ENCODE data around the gene ENDOD1.
"Not testable (repeated sequence)": the region's sequence is repeated elsewhere in the genome, so short reads cannot be mapped to it uniquely, and the experiment has no call there.

ENDOD1 gene

DNA sequence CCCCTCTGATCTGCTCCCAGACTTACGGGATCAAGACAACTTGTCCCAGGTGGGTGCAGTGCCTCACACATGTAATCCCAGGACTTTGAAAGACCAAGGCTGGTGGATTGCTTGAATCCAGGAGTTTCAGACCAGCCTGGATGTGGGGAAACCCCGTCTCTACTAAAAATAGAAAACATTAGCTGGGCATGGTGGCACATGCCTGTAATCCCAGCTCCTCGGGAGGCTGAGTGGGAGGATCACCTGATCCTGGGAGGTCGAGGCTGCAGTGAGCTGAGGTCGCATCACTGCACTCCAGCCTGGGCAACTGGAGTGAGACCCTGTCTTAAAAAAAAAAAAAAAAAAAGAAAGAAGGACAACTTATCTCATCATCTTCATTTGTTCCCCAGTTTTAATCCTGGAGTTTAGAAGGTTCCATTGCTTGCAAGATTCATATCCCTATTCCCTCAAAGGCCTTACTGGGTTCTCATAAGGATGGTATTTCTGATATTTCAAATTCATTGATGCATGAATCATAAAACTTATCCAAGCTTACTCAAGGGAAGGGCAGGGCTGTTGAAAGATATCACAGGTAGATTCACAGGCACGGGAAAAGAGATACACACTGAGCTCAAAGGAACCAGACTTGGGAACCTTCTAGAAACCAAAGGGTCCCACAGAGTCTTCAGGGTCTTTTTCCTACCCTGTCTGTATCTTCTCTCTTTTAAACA lies 14.6 kb downstream of the ENDOD1 start:
- no peak for DNase-seq

DNA sequence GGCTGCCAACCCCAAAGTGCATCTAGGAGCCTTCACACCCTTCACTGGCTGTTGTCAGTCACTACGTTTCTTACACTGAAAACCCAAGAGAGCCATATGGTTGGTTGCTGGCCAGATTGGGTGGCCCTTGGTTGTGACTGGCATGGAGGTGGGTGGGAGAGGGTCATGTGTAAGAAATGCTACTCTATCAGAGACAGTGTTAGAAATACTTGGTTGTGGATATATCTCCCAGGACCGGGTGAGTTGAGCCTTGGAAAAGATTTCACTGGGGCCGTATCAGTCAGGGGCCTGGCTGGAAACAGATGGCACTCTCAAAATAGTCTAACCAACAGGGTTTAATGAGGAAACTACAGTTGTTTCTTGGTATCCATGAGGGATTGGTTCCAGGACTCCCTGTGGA lies 15.2 kb downstream of the ENDOD1 start:
- no peak for DNase-seq

DNA sequence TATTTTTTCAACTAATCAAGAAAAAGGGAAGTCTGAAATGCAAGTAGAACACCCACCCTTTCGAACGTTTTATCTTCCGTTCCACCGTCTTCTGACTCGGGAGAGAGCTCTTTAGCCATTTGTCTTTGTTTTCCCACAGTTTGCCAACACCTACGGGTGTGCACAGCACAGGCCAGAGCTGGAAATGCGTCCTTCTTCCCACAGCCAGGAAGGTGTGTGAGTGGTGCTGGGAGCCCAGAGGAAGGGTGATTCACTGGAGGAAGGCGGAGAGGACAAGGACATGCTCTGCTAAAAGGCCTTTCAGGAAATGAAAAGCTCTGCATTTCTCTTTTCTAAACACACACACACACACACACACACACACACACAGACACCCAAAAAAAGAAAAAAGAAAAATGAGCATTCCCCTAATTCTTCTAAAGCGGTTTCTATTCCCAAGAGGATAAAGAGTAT lies 18.5 kb downstream of the ENDOD1 start:
- no peak for DNase-seq

DNA sequence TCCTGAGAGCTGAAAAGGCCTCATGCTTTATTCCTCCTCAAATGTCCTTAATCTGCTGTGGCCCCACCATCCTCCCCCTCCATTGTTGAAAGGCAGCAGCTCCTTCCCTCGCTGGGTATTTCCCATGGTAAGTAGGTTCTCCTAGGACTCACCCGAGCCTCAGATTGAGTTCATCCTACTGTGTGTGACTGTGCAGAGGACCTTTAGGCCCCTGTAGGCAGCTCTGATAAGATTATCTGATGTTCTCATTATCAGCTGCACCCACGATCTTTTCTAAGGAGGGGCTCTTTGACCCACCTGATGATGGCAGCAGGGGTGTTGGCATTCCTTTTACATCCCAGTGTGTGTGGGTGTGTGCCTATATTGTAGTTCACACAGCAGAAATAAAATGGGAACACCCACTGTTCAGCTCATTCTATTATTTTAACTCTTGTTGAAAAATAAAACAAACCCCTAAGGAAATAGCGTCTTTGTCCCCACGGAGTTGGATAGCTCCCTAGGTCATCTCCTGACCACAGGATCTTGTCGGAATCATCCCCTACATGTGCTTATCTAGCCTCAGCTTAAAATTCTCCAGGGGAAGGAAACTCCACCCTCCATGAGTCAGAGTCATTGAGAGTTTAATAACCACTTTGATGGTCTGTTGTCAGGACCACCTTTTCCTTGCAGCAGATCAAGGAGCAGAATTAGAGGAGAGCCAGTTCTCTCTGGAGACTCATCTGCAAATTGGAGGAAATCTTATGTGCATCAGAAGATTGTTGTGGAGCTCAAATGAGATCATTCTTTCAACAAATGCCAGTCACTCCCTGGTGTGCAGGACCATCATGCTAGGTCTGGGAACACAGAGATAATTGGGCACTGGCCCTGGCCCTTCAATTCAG lies 19.3 kb downstream of the ENDOD1 start:
- DNase-seq: no peak

DNA sequence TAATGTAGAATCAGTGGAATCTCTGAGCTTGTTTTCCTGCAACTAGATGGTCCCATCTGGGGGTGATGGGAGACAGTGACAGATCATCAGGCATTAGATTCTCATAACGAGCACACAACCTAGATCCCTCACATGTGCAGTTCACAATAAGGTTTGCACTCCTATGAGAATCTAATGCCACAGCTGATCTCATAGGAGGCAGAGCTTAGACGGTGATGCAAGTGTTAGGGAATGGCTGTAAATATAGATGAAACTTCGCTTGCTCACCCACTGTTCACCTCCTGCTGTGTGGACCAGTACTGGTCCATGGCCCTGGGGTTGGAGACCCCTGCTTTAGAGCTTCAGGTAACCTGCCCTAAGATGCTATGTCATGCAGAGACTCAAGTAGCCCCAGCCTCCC lies 21.8 kb downstream of the ENDOD1 start:
- DNase-seq: not testable (repeated sequence)

DNA sequence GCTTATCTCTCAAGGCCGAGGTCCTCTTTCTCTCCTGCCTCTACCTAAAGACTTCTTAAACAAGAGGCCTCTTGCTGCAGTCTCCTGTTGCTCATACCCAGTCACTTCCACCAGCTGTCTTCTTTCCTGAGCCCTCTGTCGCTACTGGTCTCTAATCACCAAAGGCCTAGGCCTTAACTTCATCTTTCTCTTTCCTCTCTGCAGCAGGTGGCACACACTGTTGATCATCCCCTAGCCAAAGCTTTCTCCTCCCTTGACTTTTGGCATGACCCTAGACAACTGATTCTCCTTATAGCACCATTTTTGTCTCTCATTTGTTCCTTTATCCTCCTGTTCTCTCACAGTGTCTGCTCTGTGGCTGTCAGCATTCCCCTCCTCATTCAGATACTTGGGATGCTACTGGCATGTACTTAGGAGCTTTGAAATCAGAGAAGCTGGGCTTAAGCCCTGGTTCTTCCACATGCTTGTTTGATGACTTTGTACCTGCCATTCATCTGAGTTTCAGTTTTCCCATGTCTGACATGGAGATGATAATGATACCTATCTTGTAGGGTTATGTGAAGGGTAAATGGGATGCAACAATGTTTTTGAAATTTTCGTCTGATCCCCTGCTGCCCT lies 22.4 kb downstream of the ENDOD1 start:
- DNase-seq: no peak

DNA sequence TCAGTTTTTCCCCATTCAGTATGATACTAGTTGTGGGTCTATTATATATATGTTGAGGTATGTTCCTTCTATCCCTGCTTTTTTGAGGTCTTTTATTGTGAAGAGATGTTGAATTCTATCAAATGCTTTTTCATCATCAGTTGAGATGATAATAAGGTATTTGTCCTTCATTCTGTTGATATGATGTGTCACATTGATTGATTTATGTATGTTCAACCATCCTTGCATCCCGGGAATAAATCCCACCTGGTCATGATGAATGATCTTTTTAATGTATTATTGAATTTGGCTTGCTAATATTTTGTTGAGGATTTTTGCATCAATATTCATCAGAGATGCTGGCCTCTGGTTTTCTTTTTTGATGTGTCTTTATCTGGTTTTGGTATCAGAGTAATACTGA lies 26.0 kb downstream of the ENDOD1 start:
- no peak for DNase-seq

DNA sequence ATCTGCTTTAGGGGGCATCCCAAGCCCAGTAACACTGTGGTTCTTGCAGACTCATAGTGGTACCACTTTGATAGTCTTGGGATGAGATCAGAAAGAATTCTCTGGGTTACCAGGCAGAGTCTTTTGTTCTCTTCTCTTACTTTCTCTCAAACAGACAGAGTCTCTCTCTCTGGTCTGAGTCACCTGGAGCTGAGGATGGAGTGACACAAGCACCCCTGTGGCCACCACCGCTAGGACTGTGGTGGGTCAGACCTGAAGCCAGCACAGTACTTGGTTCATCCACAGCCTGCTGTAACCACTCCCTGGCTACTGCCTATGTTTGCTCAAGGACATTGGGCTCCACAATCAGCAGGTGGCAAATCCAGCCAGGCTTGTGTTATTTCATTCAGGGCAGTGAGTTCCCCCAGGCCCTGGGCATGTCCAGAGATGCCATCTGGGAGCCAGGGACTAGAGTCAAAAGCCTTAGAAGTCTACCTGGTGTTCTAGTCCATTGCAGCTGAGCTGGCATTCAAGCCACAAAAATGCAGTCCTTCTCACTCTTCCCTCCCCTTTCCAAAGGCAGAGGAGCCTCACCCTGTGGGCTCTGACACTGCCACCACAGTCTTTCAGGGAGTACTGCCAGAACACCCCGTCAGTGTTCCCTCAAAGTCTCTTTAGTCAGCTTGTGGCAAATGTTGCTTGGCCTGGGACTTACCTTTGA lies 29.9 kb downstream of the ENDOD1 start:
- DNase-seq: no peak

DNA sequence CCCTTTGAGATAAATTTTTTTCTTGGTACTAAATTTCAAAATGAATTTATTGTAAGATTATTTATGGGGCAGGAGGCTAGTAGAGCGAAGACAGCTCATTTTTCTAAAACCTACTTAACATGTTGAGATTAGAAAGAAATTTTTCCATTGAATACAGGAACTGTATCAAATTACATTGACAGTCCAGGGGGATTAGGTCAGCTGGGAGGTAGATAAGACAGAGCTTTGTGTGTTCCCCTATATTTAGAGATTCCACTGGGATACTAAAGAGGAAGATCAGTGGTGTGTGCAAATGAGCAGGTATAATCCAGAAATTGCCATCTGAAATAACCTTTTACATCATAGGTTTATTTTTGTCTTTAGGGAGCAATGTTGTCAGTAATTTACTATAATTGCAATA lies 32.1 kb downstream of the ENDOD1 start:
- no peak for DNase-seq

DNA sequence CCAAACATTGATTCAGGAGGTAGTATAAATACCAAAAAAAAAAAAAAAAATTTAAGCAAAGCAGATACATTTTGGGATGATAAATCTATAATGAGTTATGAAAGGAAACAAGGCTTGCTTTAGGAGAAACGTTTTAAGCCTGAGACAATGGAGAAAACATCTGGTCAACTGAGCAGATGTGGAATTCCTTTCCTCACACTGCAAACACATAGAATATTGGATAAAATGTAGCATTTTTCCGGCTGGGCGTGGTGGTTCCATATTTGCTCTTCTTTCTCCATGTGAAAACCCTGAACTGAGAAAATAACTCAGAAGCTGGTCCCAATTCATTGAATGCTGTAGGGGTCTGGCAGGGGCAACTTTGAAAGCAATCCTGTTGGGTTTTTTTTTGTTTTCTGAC lies 33.9 kb downstream of the ENDOD1 start:
- DNase-seq: no peak

DNA sequence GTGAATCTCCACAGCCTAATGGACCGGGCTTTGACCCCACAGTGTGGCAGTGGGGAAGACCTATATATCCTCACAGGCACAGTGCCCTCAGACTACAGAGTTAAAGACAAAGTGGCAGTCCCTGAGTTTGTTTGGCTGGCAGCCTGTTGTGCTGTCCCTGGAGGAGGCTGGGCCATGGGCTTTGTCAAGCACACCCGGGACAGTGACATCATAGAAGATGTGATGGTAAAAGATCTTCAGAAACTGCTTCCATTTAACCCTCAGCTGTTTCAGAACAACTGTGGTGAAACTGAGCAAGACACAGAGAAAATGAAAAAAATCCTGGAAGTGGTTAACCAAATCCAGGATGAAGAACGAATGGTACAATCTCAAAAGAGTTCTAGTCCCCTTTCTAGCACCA lies 39.0 kb downstream of the ENDOD1 start:
- DNase-seq: no peak

DNA sequence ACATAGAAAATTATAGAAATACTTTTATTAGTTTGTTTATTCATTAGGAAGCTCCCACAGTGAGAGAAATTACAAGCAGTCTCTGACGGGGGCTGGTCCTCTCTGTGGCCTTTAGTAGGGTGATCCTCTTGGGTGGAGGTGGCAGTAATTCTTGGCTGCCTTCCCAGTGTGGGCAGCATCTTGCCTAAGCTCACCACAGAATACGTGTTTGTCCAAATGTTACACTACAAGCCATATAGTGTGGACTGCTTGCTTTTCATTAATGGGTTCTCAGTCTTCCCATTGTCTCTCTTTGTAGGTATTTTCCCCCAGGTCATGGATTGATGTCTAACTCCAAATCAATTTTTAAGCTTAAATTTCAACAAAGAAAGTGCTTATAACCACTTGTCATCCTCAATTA lies 43.3 kb downstream of the ENDOD1 start:
- no peak for DNase-seq

DNA sequence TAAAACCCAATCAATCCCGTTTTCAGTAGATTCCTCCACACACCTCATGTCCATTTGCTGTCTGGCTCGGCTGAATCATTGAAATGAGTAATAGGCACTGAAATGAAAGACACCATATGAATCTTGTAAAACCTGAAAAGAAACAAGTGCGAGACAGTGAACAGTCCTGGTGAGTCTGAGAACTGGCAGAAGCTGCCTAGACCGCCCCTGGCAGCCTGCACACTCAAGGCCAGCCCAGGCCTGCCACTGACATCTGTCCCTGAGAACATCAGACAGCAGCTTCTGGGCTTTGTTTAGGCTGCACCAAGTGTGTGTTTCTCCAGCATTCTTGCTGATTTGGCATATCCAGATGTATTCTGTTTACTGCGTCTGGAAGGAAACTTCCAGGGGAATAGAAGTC lies 44.8 kb downstream of the ENDOD1 start:
- no peak for DNase-seq

DNA sequence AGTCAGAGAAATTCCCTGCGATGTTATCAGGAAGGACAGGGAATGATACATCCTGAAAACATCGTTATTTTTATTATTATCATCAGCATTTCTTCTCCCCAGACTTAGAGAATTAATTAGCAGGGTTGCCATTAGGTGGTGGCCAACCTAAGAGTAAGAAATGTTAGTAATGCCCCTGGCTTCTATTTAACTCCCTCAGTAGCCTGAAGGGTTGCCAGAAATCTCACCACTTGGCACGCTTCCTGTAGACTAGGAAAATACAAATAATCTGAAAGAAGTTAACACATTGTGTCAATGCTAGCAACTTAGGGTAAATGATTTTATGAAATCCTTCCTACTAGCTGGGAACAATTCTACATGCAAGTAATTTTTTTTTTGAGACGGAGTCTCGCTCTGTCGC lies 45.5 kb downstream of the ENDOD1 start:
- DNase-seq: no peak

DNA sequence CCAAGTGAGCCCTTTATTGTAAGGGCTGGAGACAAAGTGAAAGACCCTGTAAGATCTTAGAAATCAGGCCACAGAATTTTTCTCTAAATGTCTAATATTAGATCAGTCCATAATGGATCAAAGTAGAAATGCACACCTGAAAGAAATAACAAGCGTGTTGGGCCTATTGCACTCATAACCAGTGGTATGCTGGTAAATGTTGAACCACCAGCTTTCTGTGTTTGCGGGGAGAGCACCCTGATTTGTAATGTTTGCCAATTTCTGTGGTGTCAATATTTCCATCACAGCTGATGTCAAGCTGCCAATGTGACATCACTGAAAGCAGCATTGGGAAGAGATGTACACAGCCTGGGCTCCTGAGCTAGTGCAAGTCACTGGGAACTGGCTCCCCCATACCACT lies 46.2 kb downstream of the ENDOD1 start:
- DNase-seq: no peak

DNA sequence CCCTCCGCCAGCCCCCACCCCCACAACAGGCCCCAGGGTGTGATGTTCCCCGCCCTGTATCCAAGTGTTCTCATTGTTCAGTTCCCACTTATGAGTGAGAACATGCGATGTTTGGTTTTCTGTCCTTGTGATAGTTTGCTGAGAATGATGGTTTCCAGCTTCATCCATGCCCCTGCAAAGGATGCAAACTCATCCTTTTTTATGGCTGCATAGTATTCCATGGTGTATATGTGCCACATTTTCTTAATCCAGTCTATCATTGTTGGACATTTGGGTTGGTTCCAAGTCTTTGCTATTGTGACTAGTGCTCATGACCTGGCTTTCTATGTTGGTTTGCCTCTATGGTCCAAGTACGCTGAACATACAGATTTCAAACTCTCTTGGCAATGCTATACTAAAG lies 47.1 kb downstream of the ENDOD1 start:
- DNase-seq: not testable (repeated sequence)

DNA sequence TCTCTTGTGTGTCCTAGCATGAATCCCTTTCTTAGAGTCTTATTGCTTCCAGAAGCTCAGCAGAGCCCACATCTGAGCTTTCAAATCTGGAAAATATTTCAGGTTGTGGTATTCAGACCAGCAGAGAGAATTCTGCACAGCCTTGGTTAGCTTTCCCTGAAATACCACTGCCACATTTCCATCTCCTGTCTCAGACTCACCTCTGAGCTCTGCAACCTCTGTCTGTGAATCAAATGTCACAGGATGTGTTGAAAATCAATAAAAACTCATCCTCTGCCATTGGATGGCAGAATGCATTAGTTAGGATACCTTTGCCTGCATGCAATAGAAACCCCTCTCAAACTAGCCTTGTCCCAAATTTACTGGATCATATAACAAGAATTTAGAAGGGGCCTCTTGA lies 47.7 kb downstream of the ENDOD1 start:
- no peak for DNase-seq

DNA sequence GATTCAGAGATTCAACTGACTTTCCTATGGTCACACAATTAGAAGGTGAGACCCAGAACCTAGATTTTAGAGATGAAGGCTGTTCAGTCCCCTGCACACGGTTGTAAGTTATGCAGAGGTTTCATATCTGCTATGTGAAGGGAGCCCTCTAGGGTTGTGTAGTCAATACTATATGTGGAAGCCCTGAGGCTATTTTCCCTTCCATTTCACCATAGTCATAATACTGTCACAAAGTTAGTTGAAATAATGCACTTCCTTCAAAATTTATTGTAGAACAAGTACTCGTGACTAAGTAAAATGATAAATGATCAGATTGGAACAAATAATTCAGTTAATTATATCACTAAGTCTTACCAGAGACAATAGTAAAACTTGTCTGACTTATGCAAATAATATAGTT lies 48.8 kb downstream of the ENDOD1 start:
- DNase-seq: no peak

DNA sequence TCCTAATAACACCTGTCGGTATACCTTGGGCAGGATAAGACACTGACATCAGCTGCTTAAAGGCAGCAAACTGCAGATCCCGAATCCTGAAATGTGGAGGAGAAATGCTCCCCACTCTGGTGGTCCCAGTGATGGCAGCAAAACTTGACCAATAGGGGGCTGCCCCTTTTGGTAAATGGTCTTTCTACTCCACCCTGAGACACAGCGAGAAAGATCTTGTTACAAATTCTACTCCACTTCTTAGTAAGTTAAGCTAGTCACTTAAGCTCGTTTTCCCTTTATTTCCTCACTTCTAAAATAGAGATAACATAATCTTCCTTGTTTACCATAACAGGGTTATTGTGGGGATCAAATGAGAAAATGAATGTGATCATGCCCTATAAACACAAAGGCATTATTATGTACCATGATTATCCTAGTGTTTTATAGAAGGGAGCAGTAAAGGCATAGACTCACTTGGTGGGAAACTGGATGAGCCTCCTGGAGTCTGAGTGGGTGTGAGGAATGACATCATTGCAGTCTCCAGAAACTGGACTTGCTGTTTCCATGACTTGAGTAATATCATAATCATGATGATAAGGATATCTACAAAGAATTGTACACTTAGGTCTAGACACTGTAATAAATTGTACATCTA lies 50.9 kb downstream of the ENDOD1 start:
- DNase-seq: no peak

DNA sequence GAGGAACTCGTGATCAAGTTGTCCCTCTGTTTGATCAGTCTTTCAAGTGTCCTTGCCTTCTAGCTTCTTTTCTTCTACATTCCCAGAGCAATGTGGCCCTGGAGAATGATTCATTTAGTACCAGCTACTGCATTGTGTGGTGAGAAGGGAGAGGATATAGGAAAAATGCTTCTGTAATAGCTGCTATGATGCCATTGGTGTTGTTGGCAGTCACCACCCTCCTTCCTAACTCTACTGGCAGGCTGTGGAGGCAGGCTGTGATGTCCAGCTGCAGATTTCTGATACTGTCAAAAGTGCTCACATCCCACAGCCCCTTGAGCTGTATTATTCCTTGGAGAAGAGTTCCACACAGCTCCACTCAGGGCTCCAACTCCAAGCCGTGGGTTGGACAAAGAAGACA lies 52.8 kb downstream of the ENDOD1 start:
- DNase-seq: no peak

DNA sequence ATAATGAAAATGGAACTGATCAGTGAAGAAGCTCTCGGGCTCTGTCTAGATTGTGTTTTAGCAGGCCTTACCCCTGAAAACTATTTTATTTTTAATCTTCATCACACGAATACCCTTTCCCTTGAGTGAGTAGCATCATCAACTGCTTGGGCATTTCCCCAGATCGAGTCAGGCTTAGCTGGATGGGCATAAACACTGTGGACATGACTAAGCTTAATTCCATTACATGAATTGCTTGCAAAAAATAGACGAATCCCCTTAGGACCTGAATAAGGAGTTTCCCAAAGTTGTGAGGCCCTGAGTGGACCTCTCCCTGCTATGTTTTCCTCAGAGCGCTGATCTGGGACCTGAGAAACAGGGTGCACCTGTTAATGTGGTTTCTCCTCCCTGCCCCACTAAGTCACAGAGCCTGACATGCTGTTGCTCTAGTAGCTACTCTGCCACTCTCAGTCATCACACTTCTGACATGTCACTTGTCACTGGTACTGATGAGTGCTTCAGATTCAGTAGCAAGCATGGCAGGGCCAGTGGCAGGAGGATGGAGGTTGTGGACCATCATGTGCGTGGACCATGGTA lies 53.5 kb downstream of the ENDOD1 start:
- DNase-seq: no peak

Data from stimulated activated CD4-positive, alpha-beta T cell treated with anti-CD3 and anti-CD28 coated beads, Interleukin-12 subunit alpha, Interleukin-12 subunit beta, amount 100 ng/mL, for 4 hours (primary cell).